T-cell (primary cell): ENCODE data around the gene GLT1D1. TPM values are rescaled to one million over a fixed set of nuclear protein-coding genes. Genes with fewer than 3 reads are reported as not detected.

Source experiments
- ATAC-seq, 4 experiments: fragments of 200-7000 bp in 3 of 4; fragments of 150-1000 bp in 1 of 4; cut with Tn5 transposase; replicated peaks in 1 of 4; 1 replicate in 3 of 4; 2 replicates in 1 of 4; pipeline ENCODE4 v1.10.0; 2021; ENCODE audit warnings: moderate library complexity in 3 of 4, mild to moderate bottlenecking in 2 of 4, moderate number of reproducible peaks in 1 of 4
- CTCF ChIA-PET, 2 donors: fragments of 300-600 bp; sonication (Branson Sonifier 250); formaldehyde crosslinking; loops; one replicate each; lab custom pipeline; 2022; ENCODE audit warnings: antibody characterized with exemption in 2 of 2; lab: Charles Lee
- POLR2A ChIA-PET, 2 donors: fragments of 300-600 bp; sonication (Branson Sonifier 250); formaldehyde crosslinking; loops; one replicate each; lab custom pipeline; 2022; ENCODE audit warnings: antibody characterized with exemption in 2 of 2; lab: Charles Lee
- DNase-seq, 35 experiments: peaks; one replicate each; pipeline versions ENCODE4 v3.0.0 to v3.0.0-alpha.2; 2013 to 2023
- H3K27ac ChIP-seq: one replicate; pipeline ENCODE4 v1.5.1; 2013; ENCODE audit warnings: low read length
- H3K27me3 ChIP-seq, 2 experiments: replicated peaks in 1 of 2; 1 replicate in 1 of 2; 2 replicates in 1 of 2; pipeline versions ENCODE4 v1.6.1 to v1.7.0; 2013; ENCODE audit warnings: low read length in 1 of 2, mixed read lengths in 1 of 2; ENCODE audit not compliant: control insufficient read depth in 2 of 2, insufficient read depth in 2 of 2; ENCODE audit errors: extremely low read depth in 1 of 2
- H3K36me3 ChIP-seq, 2 donors: 1 replicate in 1 of 2; 2 replicates in 1 of 2; pipeline versions ENCODE4 v1.6.1 to v1.7.0; 2013; ENCODE audit warnings: low read length in 1 of 2; ENCODE audit not compliant: control insufficient read depth in 2 of 2, insufficient read depth in 1 of 2; ENCODE audit errors: extremely low read depth in 1 of 2
- H3K4me1 ChIP-seq, 2 experiments: 1 replicate in 1 of 2; 2 replicates in 1 of 2; pipeline versions ENCODE4 v1.6.1 to v1.7.0; 2013; ENCODE audit warnings: low read length in 2 of 2, mixed read lengths in 1 of 2; ENCODE audit not compliant: insufficient read depth in 2 of 2, control insufficient read depth in 1 of 2; ENCODE audit errors: extremely low read depth in 1 of 2
- H3K4me3 ChIP-seq, 2 donors: 1 replicate in 1 of 2; 2 replicates in 1 of 2; pipeline versions ENCODE4 v1.5.1 to v1.7.0; 2013; ENCODE audit warnings: mild to moderate bottlenecking in 2 of 2, low read length in 1 of 2, moderate library complexity in 1 of 2; ENCODE audit not compliant: control insufficient read depth in 1 of 2; ENCODE audit errors: extremely low read depth in 1 of 2
- H3K9me3 ChIP-seq: 2 replicates; pipeline ENCODE4 v1.7.0; 2013
- H3K27ac Mint-ChIP-seq, 2 donors: one replicate each; pipeline ENCODE4 v1.8.0; 2020 to 2021; ENCODE audit warnings: mild to moderate bottlenecking in 2 of 2, mixed read lengths in 2 of 2
- H3K27me3 Mint-ChIP-seq, 2 donors: one replicate each; pipeline ENCODE4 v1.8.0; 2021 to 2022; ENCODE audit warnings: mixed read lengths in 2 of 2
- H3K36me3 Mint-ChIP-seq: one replicate; pipeline ENCODE4 v1.8.0; 2021; ENCODE audit warnings: mixed read lengths
- H3K4me1 Mint-ChIP-seq, 3 donors: one replicate each; pipeline ENCODE4 v1.8.0; 2020 to 2022; ENCODE audit warnings: mixed read lengths in 3 of 3, mild to moderate bottlenecking in 1 of 3
- H3K4me3 Mint-ChIP-seq, 3 donors: one replicate each; pipeline ENCODE4 v1.8.0; 2020 to 2022; ENCODE audit warnings: mild to moderate bottlenecking in 3 of 3, mixed read lengths in 3 of 3, moderate library complexity in 3 of 3
- H3K9me3 Mint-ChIP-seq, 3 donors: one replicate each; pipeline ENCODE4 v1.8.0; 2020 to 2022; ENCODE audit warnings: mixed read lengths in 3 of 3
- WGBS: methylation state at CpG from one replicate; pipeline ENCODE4 v1.1.5; 2013; ENCODE audit warnings: missing lambda C conversion rate; ENCODE audit not compliant: insufficient coverage; 5-methylcytosine and 5-hydroxymethylcytosine counted together
- total RNA-seq, 35 experiments: library from RNA in 6 of 35; stranded (reverse) in 6 of 35; fragments of 120-200 nt in 1 of 35; gene quantifications; one replicate each; pipeline versions ENCODE4 v1.2.1 to v1.2.4 and lab custom pipeline; 2013 to 2026

GLT1D1 gene
- total RNA-seq, 5 donors from 2014 or later (not counting 1 experiment from before 2014, with no cell fraction given) = 0.14 to 0.26 TPM; not detected in 3

DNA sequence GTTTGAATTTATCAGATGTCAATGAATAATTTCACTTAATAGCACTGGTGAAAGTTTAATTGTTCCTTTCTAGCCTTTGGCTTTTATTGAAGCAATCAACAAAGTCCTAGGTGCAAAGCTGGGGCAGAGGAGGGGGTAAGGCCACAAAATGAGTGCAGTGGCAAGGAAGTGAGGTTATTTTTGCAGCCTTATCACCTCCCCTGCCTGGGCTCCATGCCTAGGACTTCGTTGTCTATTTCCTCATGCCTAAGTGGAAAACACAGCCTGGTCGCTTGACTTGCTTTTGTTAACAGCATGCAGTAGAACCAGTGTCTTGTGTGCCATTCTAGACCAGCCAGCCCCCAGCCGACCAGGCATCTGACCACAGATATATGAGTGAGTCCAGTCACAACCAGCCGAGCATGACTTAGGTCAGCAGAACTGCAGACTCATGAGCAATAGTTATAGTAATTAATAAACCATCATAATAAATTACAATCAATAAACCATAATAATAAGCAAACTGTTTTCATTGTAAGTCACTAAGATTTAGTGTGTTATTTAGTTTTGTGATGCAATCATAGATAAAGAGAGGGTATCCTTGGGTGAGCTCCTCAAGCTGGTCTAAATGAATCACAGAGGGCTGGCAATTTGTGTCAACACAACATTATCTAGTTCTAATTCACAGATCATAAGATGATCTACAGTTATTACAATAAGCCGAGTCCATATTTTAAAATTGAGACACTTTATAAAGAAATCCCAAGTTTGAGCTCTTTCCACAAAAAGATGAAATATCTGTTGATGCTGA lies 156.8 kb downstream of the GLT1D1 start:
- no peaks in the 10 kb centered on the region for H3K4me1 Mint-ChIP-seq
- WGBS = 56% methylated on average over 2 of the region's 5 CpGs
- no peaks in the 10 kb centered on the region for H3K9me3 ChIP-seq
- H3K4me3 Mint-ChIP-seq = no peak overlapping the region
- no peaks in the 10 kb centered on the region for H3K4me1 ChIP-seq
- peaks cover 0 to 3% of the 10 kb centered on the region in 2 experiments for H3K27me3 ChIP-seq
- H3K27ac ChIP-seq = no peak overlapping the region
- no peaks in the 10 kb centered on the region for H3K36me3 Mint-ChIP-seq
- no peak for DNase-seq
- ChIA-PET POLR2A (no interaction called here), CTCF (no interaction called here)
- no peak for ATAC-seq
- no peaks in the 10 kb centered on the region for H3K36me3 ChIP-seq
- H3K27ac Mint-ChIP-seq = no peak overlapping the region
- no peak overlapping the region for H3K4me3 ChIP-seq
- no peaks in the 10 kb centered on the region for H3K27me3 Mint-ChIP-seq
- peaks cover 0 to 6% (median 4%) of the 10 kb centered on the region in 3 donors for H3K9me3 Mint-ChIP-seq

- ATAC-seq = no peak
- CTCF ChIA-PET = no interaction called here
- H3K4me1 Mint-ChIP-seq = no peaks in the 10 kb centered on the region
- Histone ChIP-seq H3K27ac (no peak overlapping the region), H3K27me3 (no peaks in the 10 kb centered on the region), H3K4me3 (no peak overlapping the region), H3K36me3 (no peaks in the 10 kb centered on the region), H3K9me3 (no peaks in the 10 kb centered on the region), H3K4me1 (no peaks in the 10 kb centered on the region)
- no peak overlapping the region for H3K4me3 Mint-ChIP-seq
- peaks cover 3 to 15% (median 13%) of the 10 kb centered on the region in 3 donors for H3K9me3 Mint-ChIP-seq
- H3K36me3 Mint-ChIP-seq = no peaks in the 10 kb centered on the region
- DNase-seq = no peak
- POLR2A ChIA-PET = no interaction called here
- 80% methylated on average over 3 of the region's 7 CpGs for WGBS
- no peak overlapping the region for H3K27ac Mint-ChIP-seq
- H3K27me3 Mint-ChIP-seq = no peaks in the 10 kb centered on the region
These were observed 162.9 kb downstream of the GLT1D1 start for GRCh38 chr12:129016159-129016558.

GRCh38 chr12:129025055-129025454 lies 171.8 kb downstream of the GLT1D1 start:
- POLR2A ChIA-PET = no interaction called here
- Histone ChIP-seq H3K4me3 (no peak overlapping the region), H3K9me3 (no peaks in the 10 kb centered on the region), H3K4me1 (no peaks in the 10 kb centered on the region), H3K36me3 (no peaks in the 10 kb centered on the region), H3K27ac (no peak overlapping the region), H3K27me3 (peaks cover 0 to 7% of the 10 kb centered on the region in 2 experiments)
- H3K9me3 Mint-ChIP-seq = peaks cover 0 to 8% (median 3%) of the 10 kb centered on the region in 3 donors
- H3K4me3 Mint-ChIP-seq = no peak overlapping the region
- H3K4me1 Mint-ChIP-seq = no peaks in the 10 kb centered on the region
- DNase-seq = no peak
- no peaks in the 10 kb centered on the region for H3K36me3 Mint-ChIP-seq
- ATAC-seq = no peak
- no peak overlapping the region for H3K27ac Mint-ChIP-seq
- no peaks in the 10 kb centered on the region for H3K27me3 Mint-ChIP-seq
- 95% methylated on average over 3 of the region's 3 CpGs for WGBS
- CTCF ChIA-PET = no interaction called here

- ATAC-seq (no peak), DNase-seq (no peak)
- no peak overlapping the region for H3K27ac Mint-ChIP-seq
- H3K4me1 Mint-ChIP-seq = no peaks in the 10 kb centered on the region
- POLR2A ChIA-PET = no interaction called here
- H3K27me3 ChIP-seq = peaks cover 0 to 10% of the 10 kb centered on the region in 2 experiments
- no peaks in the 10 kb centered on the region for H3K4me1 ChIP-seq
- H3K9me3 ChIP-seq = no peaks in the 10 kb centered on the region
- CTCF ChIA-PET = no interaction called here
- peaks cover 0 to 2% (median 0%) of the 10 kb centered on the region in 3 donors for H3K9me3 Mint-ChIP-seq
- no peak overlapping the region for H3K27ac ChIP-seq
- no peaks in the 10 kb centered on the region for H3K36me3 Mint-ChIP-seq
- WGBS = 87% methylated on average over 15 of the region's 16 CpGs
- no peak overlapping the region for H3K4me3 Mint-ChIP-seq
- H3K36me3 ChIP-seq = no peaks in the 10 kb centered on the region
- H3K27me3 Mint-ChIP-seq = peaks cover 0 to 1% of the 10 kb centered on the region in 2 donors
- no peak overlapping the region for H3K4me3 ChIP-seq
These were observed 175.6 kb downstream of the GLT1D1 start for GRCh38 chr12:129028844-129029243.

Other genes starting within 250 kb of the GLT1D1 start
- gene SLC15A4, start 29.5 kb upstream of the GLT1D1 start, total RNA-seq = 10 to 100 TPM; 17.6 to 31.0 (median 20.9) TPM